WTC11 (cell line): Measurements from ENCODE around the gene ZNF512B. TPM values are rescaled to one million over a fixed set of nuclear protein-coding genes. Genes with fewer than 3 reads are reported as not detected.
"Not testable (repeated sequence)": the region's sequence is repeated elsewhere in the genome, so short reads cannot be mapped to it uniquely, and the experiment has no call there.

Experiments
- ATAC-seq: fragments of 200-7000 bp; cut with Tn5 transposase; 2 replicates; pipeline ENCODE4 v1.10.0; 2021; ENCODE audit warnings: mild to moderate bottlenecking, moderate library complexity
- CTCF ChIA-PET: fragments of 300-600 bp; sonication (Branson Sonifier 250); formaldehyde crosslinking; loops from one replicate; lab custom pipeline; 2021; ENCODE audit warnings: antibody characterized with exemption; lab: Charles Lee
- POLR2A ChIA-PET: fragments of 350-600 bp; sonication (Branson Sonifier 250); formaldehyde crosslinking; loops from one replicate; lab custom pipeline; 2021; ENCODE audit warnings: antibody characterized with exemption; lab: Charles Lee
- DNase-seq: peaks from one replicate; pipeline ENCODE4 v3.0.0; 2021; ENCODE audit warnings: low spot score
- H3K27ac Mint-ChIP-seq: 2 replicates; pipeline ENCODE4 v1.8.0; 2021; ENCODE audit warnings: mixed read lengths
- H3K27me3 Mint-ChIP-seq: 2 replicates; pipeline ENCODE4 v1.8.0; 2021; ENCODE audit warnings: low read depth, mild to moderate bottlenecking, moderate library complexity, mixed read lengths
- H3K36me3 Mint-ChIP-seq: 2 replicates; pipeline ENCODE4 v1.8.0; 2021; ENCODE audit warnings: mixed read lengths
- H3K4me1 Mint-ChIP-seq: 2 replicates; pipeline ENCODE4 v1.8.0; 2022; ENCODE audit warnings: mixed read lengths
- H3K4me3 Mint-ChIP-seq: 2 replicates; pipeline ENCODE4 v1.8.0; 2021; ENCODE audit warnings: mild to moderate bottlenecking, moderate library complexity, mixed read lengths
- H3K9me3 Mint-ChIP-seq: 2 replicates; pipeline ENCODE4 v1.8.0; 2021; ENCODE audit warnings: mixed read lengths
- EMX1 ChIP-seq: fragments of 250-450 bp; sonication (Bioruptor Pico); IDR thresholded peaks from 2 replicates; pipeline ENCODE4 v1.8.0; 2021; ENCODE audit warnings: mild to moderate bottlenecking
- FOXK1 ChIP-seq: sonication (generic); formaldehyde crosslinking; IDR thresholded peaks from 2 replicates; pipeline ENCODE4 v1.8.0; 2022; ENCODE audit warnings: mild to moderate bottlenecking, moderate library complexity, missing genetic modification reagents
- GRHL2 ChIP-seq: fragments of 250-450 bp; sonication (Bioruptor Pico); IDR thresholded peaks from 2 replicates; pipeline ENCODE4 v1.8.0; 2022; ENCODE audit warnings: mild to moderate bottlenecking, moderate library complexity; ENCODE audit not compliant: insufficient replicate concordance, severe bottlenecking
- IRF2 ChIP-seq: sonication (generic); formaldehyde crosslinking; IDR thresholded peaks from 2 replicates; pipeline ENCODE4 v1.8.0; 2022; ENCODE audit warnings: low read depth, missing genetic modification reagents, borderline replicate concordance
- JAZF1 ChIP-seq: fragments of 250-450 bp; sonication (Bioruptor Pico); IDR thresholded peaks from 2 replicates; pipeline ENCODE4 v1.9.0; 2021; ENCODE audit warnings: moderate library complexity, mild to moderate bottlenecking, inconsistent platforms
- NR2C2 ChIP-seq: sonication (generic); formaldehyde crosslinking; IDR thresholded peaks from 2 replicates; pipeline ENCODE4 v1.8.0; 2022; ENCODE audit warnings: mild to moderate bottlenecking, missing genetic modification reagents
- SMAD3 ChIP-seq: sonication (generic); formaldehyde crosslinking; IDR thresholded peaks from 2 replicates; pipeline ENCODE4 v1.8.0; 2022; ENCODE audit warnings: missing genetic modification reagents, mild to moderate bottlenecking, borderline replicate concordance
- SP1 ChIP-seq: sonication (generic); formaldehyde crosslinking; conservative IDR thresholded peaks from 2 replicates; pipeline ENCODE4 v1.8.1; 2022; ENCODE audit warnings: missing genetic modification reagents
- ZNF671 ChIP-seq: fragments of 250-450 bp; sonication (Bioruptor Pico); IDR thresholded peaks from 2 replicates; pipeline ENCODE4 v1.8.0; 2021; ENCODE audit warnings: mild to moderate bottlenecking
- total RNA-seq: library from RNA; stranded (reverse); gene quantifications from 3 replicates; pipeline ENCODE4 v1.2.3, GENCODE V29; 2021
- TF ChIP-seq, protein P1 (sequence below): fragments of 250-450 bp; sonication (Bioruptor Pico); IDR thresholded peaks from 2 replicates; pipeline ENCODE4 v1.9.0; 2021; ENCODE audit warnings: mild to moderate bottlenecking
- TF ChIP-seq, protein P2 (sequence below): fragments of 250-450 bp; sonication (Bioruptor Pico); IDR thresholded peaks from 2 replicates; pipeline ENCODE4 v1.9.0; 2021; ENCODE audit warnings: mild to moderate bottlenecking, borderline replicate concordance
- TF ChIP-seq, protein P3 (sequence below): sonication (generic); formaldehyde crosslinking; IDR thresholded peaks from 2 replicates; pipeline ENCODE4 v1.8.1; 2022; ENCODE audit warnings: missing genetic modification reagents, borderline replicate concordance
- TF ChIP-seq, protein P4 (sequence below): sonication (generic); formaldehyde crosslinking; conservative IDR thresholded peaks from 2 replicates; pipeline ENCODE4 v1.8.1; 2022; ENCODE audit warnings: mild to moderate bottlenecking, missing genetic modification reagents
- TF ChIP-seq, protein P5 (sequence below): fragments of 250-450 bp; sonication (Bioruptor Pico); IDR thresholded peaks from 2 replicates; pipeline ENCODE4 v1.9.0; 2021; ENCODE audit warnings: moderate library complexity, mild to moderate bottlenecking, inconsistent platforms, borderline replicate concordance

ZNF512B gene
- total RNA-seq, 1 experiment from 2014 or later: 23.3 TPM

DNA sequence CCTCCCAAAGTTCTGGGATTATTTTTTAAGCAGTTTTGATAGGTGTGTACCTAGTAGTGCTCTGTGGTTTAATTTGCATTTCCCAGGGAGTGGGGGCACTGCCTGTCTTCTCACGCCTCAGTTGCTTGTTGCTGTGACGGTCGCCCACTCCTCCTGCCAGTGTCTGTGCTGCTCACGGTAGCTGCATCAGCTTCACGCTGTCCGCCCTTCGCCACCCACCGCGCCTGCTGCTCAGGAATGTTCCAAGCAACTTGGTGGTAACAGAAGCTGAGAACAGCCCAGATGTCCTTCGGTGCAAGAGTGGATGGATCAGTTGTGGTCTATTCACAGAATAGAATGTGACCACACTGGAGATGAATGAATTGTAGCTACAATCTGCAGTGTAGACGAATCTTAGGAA is 51.9 kb downstream of the ZNF512B start:
- Mint-ChIP-seq H3K4me3 (no peak overlapping the region), H3K9me3 (peaks cover 19% of the 10 kb centered on the region), H3K27me3 (no peaks in the 10 kb centered on the region), H3K4me1 (peaks cover 5% of the 10 kb centered on the region), H3K27ac (no peak overlapping the region), H3K36me3 (peaks cover 31% of the 10 kb centered on the region)
- ATAC-seq: no peak
- POLR2A ChIA-PET: interaction anchor here (0.5 kb wide), 1 partner anchor 11 kb away, joined by 3 read pairs; no protein-coding TSS in a partner anchor
- CTCF ChIA-PET: interaction anchor here (0.7 to 2.1 kb wide), 2 partner anchors 56 to 132 kb away, joined by 3 to 9 read pairs; no protein-coding TSS in a partner anchor
- DNase-seq: no peak
- TF ChIP-seq, protein P1, sequence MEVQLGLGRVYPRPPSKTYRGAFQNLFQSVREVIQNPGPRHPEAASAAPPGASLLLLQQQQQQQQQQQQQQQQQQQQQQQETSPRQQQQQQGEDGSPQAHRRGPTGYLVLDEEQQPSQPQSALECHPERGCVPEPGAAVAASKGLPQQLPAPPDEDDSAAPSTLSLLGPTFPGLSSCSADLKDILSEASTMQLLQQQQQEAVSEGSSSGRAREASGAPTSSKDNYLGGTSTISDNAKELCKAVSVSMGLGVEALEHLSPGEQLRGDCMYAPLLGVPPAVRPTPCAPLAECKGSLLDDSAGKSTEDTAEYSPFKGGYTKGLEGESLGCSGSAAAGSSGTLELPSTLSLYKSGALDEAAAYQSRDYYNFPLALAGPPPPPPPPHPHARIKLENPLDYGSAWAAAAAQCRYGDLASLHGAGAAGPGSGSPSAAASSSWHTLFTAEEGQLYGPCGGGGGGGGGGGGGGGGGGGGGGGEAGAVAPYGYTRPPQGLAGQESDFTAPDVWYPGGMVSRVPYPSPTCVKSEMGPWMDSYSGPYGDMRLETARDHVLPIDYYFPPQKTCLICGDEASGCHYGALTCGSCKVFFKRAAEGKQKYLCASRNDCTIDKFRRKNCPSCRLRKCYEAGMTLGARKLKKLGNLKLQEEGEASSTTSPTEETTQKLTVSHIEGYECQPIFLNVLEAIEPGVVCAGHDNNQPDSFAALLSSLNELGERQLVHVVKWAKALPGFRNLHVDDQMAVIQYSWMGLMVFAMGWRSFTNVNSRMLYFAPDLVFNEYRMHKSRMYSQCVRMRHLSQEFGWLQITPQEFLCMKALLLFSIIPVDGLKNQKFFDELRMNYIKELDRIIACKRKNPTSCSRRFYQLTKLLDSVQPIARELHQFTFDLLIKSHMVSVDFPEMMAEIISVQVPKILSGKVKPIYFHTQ (CRISPR knock-in tag): no peak
- TF ChIP-seq EMX1 (CRISPR knock-in tag) (no peak), FOXK1 (CRISPR knock-in tag) (no peak), JAZF1 (CRISPR knock-in tag) (no peak), GRHL2 (CRISPR knock-in tag) (no peak), NR2C2 (no peak), SP1 (CRISPR knock-in tag) (no peak)
- TF ChIP-seq, protein P2, sequence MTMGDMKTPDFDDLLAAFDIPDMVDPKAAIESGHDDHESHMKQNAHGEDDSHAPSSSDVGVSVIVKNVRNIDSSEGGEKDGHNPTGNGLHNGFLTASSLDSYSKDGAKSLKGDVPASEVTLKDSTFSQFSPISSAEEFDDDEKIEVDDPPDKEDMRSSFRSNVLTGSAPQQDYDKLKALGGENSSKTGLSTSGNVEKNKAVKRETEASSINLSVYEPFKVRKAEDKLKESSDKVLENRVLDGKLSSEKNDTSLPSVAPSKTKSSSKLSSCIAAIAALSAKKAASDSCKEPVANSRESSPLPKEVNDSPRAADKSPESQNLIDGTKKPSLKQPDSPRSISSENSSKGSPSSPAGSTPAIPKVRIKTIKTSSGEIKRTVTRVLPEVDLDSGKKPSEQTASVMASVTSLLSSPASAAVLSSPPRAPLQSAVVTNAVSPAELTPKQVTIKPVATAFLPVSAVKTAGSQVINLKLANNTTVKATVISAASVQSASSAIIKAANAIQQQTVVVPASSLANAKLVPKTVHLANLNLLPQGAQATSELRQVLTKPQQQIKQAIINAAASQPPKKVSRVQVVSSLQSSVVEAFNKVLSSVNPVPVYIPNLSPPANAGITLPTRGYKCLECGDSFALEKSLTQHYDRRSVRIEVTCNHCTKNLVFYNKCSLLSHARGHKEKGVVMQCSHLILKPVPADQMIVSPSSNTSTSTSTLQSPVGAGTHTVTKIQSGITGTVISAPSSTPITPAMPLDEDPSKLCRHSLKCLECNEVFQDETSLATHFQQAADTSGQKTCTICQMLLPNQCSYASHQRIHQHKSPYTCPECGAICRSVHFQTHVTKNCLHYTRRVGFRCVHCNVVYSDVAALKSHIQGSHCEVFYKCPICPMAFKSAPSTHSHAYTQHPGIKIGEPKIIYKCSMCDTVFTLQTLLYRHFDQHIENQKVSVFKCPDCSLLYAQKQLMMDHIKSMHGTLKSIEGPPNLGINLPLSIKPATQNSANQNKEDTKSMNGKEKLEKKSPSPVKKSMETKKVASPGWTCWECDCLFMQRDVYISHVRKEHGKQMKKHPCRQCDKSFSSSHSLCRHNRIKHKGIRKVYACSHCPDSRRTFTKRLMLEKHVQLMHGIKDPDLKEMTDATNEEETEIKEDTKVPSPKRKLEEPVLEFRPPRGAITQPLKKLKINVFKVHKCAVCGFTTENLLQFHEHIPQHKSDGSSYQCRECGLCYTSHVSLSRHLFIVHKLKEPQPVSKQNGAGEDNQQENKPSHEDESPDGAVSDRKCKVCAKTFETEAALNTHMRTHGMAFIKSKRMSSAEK (CRISPR knock-in tag): no peak
- TF ChIP-seq, protein P3, sequence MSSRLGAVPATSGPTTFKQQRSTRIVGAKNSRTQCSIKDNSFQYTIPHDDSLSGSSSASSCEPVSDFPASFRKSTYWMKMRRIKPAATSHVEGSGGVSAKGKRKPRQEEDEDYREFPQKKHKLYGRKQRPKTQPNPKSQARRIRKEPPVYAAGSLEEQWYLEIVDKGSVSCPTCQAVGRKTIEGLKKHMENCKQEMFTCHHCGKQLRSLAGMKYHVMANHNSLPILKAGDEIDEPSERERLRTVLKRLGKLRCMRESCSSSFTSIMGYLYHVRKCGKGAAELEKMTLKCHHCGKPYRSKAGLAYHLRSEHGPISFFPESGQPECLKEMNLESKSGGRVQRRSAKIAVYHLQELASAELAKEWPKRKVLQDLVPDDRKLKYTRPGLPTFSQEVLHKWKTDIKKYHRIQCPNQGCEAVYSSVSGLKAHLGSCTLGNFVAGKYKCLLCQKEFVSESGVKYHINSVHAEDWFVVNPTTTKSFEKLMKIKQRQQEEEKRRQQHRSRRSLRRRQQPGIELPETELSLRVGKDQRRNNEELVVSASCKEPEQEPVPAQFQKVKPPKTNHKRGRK: no peak

DNA sequence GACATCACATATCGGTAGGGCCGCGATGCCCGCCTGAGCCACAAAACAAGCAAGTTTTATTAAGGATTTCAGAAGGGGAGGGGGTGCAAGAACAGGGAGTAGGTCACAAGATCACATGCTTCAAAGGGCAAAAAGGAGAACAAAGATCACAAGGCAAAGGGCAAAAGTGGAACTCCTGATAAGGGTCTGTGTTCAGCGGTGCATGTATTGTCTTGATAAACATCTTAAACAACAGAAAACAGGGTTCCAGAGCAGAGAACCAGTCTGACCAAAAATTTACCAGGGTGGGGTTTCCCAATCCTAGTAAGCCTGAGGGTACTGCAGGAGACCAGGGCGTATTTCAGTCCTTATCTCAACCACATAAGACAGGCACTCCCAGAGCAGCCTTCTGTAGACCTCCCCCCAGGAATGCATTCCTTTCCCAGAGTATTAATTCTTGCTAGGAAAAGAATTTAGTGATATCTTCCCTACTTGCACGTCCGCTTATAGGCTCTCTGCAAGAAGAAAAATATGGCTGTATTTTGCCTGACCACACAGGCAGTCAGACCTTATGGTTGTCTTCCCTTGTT is 53.3 kb downstream of the ZNF512B start:
- DNase-seq, H3K4me1 Mint-ChIP-seq, H3K4me3 Mint-ChIP-seq, H3K27me3 Mint-ChIP-seq, ATAC-seq, H3K27ac Mint-ChIP-seq, CTCF ChIA-PET, POLR2A ChIA-PET: not testable (repeated sequence)
- H3K9me3 Mint-ChIP-seq: peaks cover 19% of the 10 kb centered on the region
- H3K36me3 Mint-ChIP-seq: peaks cover 31% of the 10 kb centered on the region

DNA sequence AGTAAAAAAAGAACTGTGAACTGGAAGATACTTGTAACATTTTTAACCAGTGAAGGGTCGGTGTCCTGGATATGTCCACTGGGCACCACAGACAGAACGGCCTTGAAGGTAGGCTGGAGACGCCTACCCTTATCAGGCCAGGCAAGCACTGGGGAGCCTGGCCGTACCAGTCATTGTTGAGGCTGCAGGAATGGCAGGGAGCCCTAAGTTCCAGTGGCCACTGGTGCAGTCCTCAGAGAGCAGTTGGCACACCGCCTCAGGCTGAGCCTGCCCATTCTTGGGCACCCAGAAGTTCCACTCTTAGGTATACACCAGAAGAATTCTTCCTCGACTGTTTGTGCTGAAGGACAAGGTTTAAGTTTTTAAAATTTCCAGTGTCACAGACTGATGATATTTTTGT is 54.3 kb downstream of the ZNF512B start:
- H3K27me3 Mint-ChIP-seq: no peaks in the 10 kb centered on the region
- H3K4me1 Mint-ChIP-seq: peaks cover 6% of the 10 kb centered on the region
- POLR2A ChIA-PET: no interaction called here
- no peak overlapping the region for H3K27ac Mint-ChIP-seq
- no peak overlapping the region for H3K4me3 Mint-ChIP-seq
- CTCF ChIA-PET: no interaction called here
- DNase-seq: no peak
- H3K9me3 Mint-ChIP-seq: peaks cover 19% of the 10 kb centered on the region
- no peak for ATAC-seq
- H3K36me3 Mint-ChIP-seq: peaks cover 31% of the 10 kb centered on the region
- TF ChIP-seq SMAD3 (CRISPR knock-in tag): no peak
- TF ChIP-seq, protein P4, sequence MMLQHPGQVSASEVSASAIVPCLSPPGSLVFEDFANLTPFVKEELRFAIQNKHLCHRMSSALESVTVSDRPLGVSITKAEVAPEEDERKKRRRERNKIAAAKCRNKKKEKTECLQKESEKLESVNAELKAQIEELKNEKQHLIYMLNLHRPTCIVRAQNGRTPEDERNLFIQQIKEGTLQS (CRISPR knock-in tag): no peak
- TF ChIP-seq ZNF671: no peak
- TF ChIP-seq, protein P5, sequence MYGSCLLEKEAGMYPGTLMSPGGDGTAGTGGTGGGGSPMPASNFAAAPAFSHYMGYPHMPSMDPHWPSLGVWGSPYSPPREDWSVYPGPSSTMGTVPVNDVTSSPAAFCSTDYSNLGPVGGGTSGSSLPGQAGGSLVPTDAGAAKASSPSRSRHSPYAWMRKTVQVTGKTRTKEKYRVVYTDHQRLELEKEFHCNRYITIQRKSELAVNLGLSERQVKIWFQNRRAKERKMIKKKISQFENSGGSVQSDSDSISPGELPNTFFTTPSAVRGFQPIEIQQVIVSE: no peak
- no peak for TF ChIP-seq IRF2 (CRISPR knock-in tag)
- no peak for TF ChIP-seq GRHL2 (CRISPR knock-in tag)
- no peak for TF ChIP-seq EMX1 (CRISPR knock-in tag)
- TF ChIP-seq, all 79 proteins: peak for 0
